Activated CD4-positive, CD25-positive, alpha-beta regulatory T cell treated with anti-CD3 and anti-CD28 coated beads, Interleukin-2, amount 50 U/mL, for 72 hours (primary cell): Measurements from ENCODE around the gene NTN5.

Experiments
- DNase-seq: peaks from one replicate; pipeline ENCODE4 v3.0.0; 2021

The NTN5 gene

GRCh38 chr19:48611872-48612271 is 60.9 kb downstream of the NTN5 start:
- DNase-seq: no peak
